ENCODE results near the gene DDX27.

DNA sequence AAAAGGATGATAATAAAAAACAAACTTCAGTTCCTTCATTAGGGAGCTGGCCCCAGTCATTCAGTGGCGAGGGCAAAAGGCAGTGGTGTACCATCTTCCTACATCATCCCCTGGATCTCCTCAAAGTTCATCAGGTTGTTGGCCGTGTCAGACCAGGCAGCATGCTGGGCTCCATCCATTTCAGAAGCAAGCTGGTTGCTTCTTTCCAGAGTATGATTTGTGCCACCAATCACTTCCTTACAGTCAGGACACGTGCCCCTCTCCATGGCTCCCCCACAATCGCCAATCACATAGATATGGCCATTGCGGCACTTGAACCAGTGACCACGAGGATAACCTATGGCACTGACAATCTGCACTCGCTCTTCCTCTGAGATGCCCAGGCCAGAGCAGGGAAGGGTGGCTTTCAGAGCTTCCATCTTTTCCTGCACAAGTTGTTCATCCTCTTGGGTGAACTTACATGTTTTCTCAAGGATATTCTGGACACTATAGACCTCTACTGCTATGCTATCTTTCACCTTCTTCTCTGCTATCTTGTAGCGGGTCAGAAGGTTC, 28.0 kb downstream of the DDX27 start:
- TF ChIP-seq CTCF (conservative IDR thresholded peaks at IDR 0.05; ENCODE audit: low read length) (no peak), EZH2phosphoT487 (IDR thresholded peaks at IDR 0.05; ENCODE audit: borderline replicate concordance) (no peak)
